HG02678 (cell line): ENCODE results near the gene MIA3.

Experiments used
- ATAC-seq: cut with Tn5 transposase; IDR thresholded peaks from one replicate; pipeline ENCODE4 v1.9.1; 2021; ENCODE audit warnings: mild to moderate bottlenecking, moderate library complexity; ENCODE audit not compliant: unreplicated experiment

Gene MIA3

GRCh38 chr1:222716393-222716792 is 98.5 kb downstream of the MIA3 start:
- ATAC-seq: no peak
